GM19328 (cell line): ENCODE measurements around the gene ONECUT3.
"Not testable (repeated sequence)": the region's sequence is repeated elsewhere in the genome, so short reads cannot be mapped to it uniquely, and the experiment has no call there.

ENCODE experiments used
- ATAC-seq: cut with Tn5 transposase; IDR thresholded peaks from one replicate; pipeline ENCODE4 v1.9.1; 2021; ENCODE audit warnings: mild to moderate bottlenecking, moderate library complexity; ENCODE audit not compliant: unreplicated experiment

ONECUT3 gene

DNA sequence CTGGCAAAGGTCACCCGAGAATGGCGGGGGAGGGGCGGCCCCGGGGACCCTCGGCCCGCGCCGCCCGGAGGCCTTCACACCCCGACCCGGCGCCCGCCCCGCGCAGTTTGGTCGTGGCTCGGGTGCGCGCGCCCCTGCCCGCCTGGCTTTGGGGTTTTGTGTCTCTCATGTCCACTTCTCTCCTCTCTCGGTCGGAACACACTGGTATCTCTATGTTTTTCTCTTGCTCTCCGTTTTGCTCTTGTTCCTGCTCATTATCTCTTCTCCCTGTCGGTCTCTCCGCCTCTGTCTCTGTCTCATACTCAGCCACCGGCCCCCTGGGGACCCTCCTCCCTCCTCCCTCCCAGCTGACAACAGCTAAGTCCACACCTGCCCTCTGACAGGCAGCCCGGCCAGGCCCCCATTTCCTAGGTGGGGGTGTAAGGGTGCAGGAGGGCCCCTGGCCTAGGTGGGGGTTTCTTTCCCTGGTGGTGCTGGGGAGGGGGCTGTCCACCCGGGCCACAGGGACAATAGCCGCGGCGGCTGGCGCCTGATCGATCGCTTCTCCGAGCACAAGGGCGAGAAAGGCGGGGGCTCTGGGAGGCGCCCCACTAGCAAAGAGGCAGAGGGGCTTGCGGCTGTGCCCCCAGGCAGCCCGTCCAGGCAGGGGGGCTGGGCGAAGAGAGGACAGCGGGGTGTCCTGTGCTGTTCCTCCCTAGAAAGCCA lies 2.3 kb downstream of the ONECUT3 start:
- ATAC-seq, result no peak

DNA sequence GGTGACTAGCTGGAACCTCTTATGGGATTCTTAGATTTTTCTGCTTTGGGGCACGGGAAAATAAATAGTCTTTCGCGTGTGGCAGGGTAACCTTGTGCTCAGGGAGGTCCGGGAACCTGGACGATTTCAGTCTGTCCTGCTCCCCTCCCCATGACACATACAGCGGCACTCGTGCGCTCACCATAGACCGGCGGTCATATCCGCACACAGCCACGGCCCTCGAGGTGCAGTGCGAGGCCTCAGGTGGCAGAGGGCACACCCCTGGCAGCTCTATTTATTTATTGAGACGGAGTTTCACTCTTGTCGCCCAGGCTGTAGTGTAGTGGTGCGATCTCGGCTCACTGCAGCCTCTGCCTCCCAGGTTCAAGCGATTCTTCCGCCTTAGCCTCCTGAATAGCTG lies 3.0 kb downstream of the ONECUT3 start:
- no peak for ATAC-seq

- ATAC-seq, result no peak
Measured at GRCh38 chr19:1756705-1757465, 3.6 kb downstream of the ONECUT3 start.

- no peak for ATAC-seq
Measured at GRCh38 chr19:1757468-1758230, 4.3 kb downstream of the ONECUT3 start.

GRCh38 chr19:1758231-1758577 lies 4.9 kb downstream of the ONECUT3 start:
- ATAC-seq, result no peak

GRCh38 chr19:1758959-1759903 lies 5.9 kb downstream of the ONECUT3 start:
- ATAC-seq, result no peak

DNA sequence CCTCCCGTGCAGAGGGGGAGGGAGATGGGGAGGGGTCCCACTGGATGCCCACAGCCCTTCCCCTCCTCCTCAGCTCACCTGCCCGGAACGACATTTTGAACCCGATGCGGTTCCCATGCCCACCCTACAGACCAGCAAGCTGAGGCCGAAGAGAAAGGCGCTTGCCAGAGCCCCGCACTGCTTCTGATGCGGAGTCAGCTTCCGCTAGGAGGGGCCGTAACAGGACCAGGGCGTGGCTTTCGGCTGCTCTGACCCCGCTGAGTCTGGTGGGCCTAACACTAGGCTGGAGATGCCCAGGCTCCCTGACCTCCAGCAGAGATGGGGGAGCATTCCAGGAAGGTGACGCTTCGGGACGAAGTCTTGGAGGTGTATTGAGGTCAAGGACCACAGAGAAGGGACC lies 6.7 kb downstream of the ONECUT3 start:
- no peak for ATAC-seq

DNA sequence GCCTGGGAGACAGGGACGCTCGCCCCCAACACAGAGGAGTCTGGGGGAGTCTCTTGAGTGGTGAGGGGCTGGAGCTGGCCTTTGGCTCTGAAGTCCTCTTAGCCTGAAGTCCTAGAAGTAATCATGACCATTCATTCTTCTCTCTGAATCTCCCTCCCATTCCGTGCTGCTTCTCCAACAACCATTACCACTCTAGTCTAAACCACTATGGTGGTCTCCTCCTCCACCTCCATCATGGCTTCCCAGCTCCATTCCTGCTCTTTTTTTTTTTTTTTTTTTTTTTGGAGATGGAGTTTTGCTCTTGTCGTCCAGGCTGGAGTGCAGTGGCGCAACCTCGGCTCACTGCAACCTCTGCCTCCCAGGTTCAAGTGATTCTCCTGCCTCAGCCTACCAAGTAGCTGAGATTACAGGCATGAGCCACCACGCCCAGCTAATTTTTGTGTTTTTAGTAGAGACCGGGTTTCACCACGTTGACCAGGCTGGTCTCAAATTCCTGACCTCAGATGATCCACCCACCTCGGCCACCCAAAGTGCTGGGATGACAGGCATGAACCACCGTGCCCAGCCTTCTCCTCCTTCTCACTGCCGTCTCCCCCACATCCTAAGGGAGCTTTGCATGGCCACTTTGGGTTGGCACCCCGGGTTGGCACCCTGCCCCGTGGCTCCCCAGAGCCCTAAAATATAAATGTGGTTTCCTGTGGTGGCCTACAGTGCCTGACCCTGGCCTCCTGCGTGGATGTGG lies 7.7 kb downstream of the ONECUT3 start:
- ATAC-seq, result not testable (repeated sequence)

GRCh38 chr19:1761528-1762242 lies 8.4 kb downstream of the ONECUT3 start:
- ATAC-seq, result no peak

DNA sequence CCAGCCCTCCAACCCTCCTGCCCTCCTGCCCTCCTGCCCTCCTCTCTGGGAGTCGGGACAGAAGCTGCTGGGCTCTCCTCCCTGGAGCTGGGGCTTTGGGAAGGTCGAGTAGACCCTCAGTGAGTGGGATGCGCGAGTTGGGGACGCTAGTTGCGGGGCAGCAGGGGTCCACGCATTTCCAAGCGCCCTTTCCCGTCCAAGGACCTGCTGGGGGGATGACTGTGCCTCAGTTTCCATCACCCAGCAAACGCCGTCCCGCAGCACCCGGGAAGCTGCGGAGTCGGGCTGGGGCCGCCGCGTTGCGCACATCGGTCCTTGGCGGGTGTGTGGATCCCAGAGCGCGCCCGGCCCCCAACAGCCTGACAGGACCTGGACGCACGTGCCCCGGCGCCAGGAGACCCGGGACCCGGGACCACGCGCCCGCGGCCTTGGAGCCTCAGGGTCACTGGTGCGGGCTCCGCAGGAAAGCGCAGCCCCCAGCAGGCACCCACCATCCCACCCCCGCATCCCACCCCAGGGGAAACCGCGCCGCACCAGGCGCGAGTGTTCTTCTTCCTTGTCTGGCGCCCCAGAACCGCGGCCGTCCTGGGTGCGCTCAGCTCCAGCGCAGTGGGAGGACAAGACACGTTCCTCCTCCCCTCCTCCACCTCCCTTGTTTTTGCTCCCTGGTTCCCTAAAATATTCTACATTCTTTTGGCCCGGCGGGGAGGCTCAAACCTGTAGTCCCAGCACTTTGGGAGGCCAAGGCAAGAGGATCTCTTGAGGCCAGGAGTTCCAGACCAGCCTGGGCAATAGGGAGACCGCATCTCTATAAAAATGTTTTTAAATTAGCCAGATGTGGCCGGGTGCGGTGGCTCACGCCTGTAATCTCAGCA lies 9.2 kb downstream of the ONECUT3 start:
- ATAC-seq, result no peak

GRCh38 chr19:1763648-1764639 lies 10.6 kb downstream of the ONECUT3 start:
- no peak for ATAC-seq

- ATAC-seq, result no peak
Measured at GRCh38 chr19:1764729-1765128, 11.4 kb downstream of the ONECUT3 start.

DNA sequence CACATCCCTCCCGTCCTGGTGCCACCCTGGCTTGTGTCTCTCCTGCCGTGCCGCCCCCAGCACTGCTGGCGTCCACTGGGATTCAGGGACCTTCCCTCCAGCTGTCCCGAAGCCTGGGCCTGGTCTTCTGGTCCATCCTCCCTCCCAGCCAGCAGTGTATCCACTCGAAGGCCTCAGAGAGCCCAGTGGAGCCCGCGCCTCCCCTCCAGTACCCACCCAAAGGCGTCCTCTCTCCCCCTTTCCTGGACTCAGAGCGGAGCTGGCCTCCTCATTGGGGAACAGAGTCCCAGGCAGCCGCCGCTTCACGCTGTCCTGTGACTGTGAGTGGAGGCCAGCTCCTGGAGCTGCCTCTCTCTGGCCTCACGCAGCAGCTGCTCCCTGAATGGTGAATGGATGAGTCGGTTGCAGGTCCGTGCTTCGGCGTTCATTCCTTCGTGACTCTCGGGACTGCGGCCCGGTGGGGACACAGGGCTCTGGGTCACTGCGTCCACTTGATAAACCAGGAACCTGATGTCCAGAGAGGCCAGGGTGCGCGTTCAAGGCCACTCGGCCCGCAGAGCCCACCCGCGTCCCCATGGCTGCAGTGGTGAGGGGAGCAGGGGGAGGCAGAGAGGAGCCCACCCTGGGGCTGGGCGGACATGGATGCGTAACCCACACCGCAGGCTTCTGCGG lies 12.1 kb downstream of the ONECUT3 start:
- ATAC-seq, result no peak

DNA sequence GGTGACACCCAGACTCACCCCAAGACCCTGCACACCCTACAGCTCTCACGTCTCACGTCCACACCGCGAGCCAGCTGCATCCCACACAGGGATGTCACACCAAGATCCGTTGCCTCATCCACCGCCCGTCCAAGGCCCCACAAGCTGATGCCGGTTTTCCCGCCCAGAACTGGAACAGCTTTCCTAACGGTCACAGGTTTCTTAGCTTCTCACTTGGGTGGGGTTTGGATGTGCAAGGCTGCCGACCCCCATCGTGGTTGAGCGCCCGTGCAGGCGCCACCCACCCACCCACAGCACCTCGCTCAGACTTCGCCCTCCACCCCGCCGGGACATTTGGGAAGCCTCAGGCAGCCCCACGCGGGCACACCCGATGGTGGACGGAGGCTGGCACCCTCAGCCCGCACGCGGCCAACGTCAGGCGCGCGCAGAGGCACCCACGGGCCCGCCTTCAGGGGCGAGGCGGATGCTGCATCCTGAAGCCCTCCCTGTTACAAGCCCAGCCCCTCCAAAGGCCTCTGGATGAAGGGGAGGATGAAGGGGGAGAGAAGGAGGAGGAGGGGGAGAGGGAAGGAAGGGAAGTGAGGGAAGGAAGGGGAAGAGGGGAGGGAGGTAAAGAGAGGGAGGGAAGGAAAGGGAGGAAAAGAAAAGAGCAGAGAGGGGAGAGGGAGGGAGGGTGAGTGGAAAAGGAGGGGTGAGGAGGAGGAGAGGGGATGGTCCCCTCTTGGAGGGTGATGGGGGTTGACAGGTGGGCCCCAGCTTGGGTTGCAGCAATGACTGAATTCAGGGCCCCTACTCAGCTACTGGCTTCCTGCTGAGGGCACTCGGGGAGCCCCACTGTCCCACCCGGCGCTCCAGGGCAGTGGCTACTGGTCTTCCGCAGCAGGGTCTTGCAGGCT lies 12.8 kb downstream of the ONECUT3 start:
- ATAC-seq, result no peak

GRCh38 chr19:1766800-1767352 lies 13.6 kb downstream of the ONECUT3 start:
- ATAC-seq, result no peak
